Stimulated activated CD4-positive, alpha-beta T cell treated with anti-CD3 and anti-CD28 coated beads, TNF-alpha, amount 100 ng/mL, for 48 hours (primary cell): Measurements from ENCODE around the gene NAA11.
"Not testable (repeated sequence)": the region's sequence is repeated elsewhere in the genome, so short reads cannot be mapped to it uniquely, and the experiment has no call there.

Experiments
- DNase-seq, 3 donors: peaks; one replicate each; pipeline ENCODE4 v3.0.0-alpha.2; 2020; ENCODE audit warnings: low read depth in 3 of 3

NAA11 gene

DNA sequence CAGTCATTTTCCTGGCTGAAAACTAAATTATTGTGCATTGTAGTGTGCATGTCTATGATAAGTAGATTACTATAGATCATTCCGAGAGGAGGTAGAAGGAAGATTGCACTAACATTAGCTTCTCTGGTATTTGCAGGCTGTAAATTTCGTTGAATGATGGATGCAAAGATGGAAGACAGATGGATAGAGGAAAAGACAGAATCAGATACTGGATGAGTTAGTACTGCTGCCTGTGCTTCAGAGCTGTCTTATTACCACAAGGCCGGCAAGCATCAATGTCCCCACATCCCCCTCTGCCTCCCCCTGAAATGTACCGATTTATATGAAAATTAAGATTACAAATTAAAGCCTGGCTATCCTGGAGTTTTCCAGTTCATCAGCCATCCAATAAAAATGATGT is 17.7 kb downstream of the NAA11 start:
- no peak for DNase-seq

GRCh38 chr4:79306795-79307194 is 19.1 kb downstream of the NAA11 start:
- no peak for DNase-seq

DNA sequence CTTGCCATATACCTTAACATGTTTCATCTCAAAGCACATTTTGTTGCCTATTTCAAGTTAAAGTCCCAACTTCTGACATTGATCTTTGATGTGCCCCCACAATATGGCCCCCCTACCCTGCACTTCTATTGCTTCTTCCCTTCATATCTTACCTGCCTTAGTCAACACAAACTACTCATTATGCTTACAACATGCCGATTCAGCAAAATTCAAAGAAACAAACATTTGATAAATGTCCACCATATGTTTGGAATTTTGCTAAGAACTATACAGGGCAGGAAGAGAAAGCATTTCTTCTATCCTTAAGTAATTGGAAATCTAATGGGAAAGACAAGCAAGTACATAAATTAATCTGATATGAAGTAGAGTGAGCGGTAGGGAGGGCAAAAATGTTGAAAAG is 25.6 kb downstream of the NAA11 start:
- no peak for DNase-seq

- DNase-seq: no peak
Observed at GRCh38 chr4:79298484-79298883, 27.4 kb downstream of the NAA11 start.

DNA sequence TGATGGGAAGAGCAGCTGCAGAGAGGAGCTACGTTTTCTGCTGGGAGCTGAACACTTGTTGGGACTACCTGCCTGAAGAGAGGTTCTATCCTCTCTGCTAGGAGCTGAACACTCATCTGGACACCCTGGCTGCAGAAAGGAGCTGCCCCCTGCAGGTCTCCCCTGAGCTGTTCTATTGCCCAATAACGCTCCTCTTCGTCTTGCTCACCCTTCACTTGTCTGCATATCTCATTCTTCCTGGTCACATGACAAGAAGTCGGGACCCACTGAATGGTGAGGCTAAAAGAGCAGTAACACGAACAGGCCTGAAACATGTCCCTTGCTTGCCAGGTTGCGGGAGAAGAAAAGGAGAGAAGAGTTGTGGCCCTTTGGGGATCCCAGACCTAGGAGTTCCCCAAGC is 27.8 kb downstream of the NAA11 start:
- no peak for DNase-seq

GRCh38 chr4:79297479-79297878 is 28.4 kb downstream of the NAA11 start:
- no peak for DNase-seq

GRCh38 chr4:79296768-79297428 is 29.0 kb downstream of the NAA11 start:
- DNase-seq: no peak

DNA sequence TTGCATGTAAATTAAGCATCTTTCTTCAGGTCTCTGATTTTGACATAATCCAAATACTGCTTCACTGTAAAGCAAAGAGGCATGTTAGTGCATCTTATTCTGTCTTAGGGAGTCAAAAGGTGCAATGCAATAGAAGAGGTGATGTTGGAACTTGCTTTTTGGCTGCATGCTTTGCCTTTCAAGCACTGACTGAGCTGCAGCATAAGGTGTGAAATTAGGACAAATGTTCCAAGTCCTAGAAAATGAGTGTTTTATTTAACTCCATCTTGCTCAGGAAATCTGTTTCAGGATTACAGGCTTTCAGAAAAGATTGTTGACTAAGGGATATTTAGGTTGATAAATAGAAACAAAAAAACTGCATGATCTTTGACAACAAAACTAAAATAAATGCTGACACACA is 30.8 kb downstream of the NAA11 start:
- DNase-seq: no peak

DNA sequence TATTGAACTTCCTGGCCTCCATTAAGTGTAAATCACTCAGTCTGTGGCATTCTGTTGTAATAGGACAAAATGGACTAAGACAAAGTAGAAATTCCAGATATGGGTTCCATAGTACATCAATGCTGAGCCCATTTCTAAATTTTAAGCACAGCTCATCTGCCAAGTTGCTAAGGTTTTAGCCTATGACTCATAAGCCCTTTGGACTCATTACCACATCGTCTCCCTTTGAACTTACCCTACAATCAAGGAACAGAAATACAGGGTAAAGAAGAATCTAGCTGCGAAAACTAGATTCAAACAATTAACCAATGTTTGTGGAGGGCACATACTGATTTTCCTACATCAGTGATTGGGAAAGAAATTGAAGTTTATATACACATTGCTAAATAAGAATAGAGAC is 31.8 kb downstream of the NAA11 start:
- no peak for DNase-seq

DNA sequence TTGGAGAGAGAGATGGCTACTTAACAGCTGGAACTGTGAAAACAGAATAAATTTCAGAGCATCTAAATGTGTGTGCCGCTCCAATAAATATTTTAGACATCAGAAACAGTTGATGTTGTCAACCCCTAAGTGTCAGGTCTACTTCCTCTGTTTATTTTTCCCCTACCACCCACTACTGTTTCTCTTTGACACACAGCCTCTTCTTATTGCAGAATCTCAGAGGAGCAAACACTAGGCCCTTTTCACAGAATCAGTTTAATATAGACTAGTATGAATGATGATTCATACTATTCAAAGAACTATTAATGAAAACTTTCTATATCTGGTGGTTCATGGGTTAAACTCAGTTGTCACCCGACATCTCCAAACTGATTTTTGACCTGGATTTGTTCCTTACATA is 33.9 kb downstream of the NAA11 start:
- DNase-seq: no peak

GRCh38 chr4:79290376-79290775 is 35.5 kb downstream of the NAA11 start:
- DNase-seq: no peak

- DNase-seq: no peak
Observed at GRCh38 chr4:79288185-79288584, 37.7 kb downstream of the NAA11 start.

GRCh38 chr4:79287718-79288117 is 38.1 kb downstream of the NAA11 start:
- no peak for DNase-seq

DNA sequence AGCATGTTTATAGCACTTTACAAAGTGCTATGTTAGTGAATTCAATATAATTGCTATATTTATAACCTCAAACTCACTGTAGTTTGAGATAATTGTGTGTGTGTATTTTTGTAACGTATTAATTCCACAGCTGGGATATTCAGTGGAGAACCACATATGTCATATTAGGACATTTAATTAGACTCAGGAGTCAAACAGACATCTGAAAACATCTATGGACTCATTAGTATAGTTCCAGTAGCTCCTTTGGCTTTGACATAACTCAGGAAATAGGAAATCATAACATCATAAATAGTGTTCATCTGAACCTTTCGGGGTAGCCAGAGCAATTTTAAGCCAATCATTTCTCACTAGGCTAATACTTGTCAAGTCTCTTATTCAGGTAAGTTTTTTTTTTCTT is 38.8 kb downstream of the NAA11 start:
- no peak for DNase-seq

DNA sequence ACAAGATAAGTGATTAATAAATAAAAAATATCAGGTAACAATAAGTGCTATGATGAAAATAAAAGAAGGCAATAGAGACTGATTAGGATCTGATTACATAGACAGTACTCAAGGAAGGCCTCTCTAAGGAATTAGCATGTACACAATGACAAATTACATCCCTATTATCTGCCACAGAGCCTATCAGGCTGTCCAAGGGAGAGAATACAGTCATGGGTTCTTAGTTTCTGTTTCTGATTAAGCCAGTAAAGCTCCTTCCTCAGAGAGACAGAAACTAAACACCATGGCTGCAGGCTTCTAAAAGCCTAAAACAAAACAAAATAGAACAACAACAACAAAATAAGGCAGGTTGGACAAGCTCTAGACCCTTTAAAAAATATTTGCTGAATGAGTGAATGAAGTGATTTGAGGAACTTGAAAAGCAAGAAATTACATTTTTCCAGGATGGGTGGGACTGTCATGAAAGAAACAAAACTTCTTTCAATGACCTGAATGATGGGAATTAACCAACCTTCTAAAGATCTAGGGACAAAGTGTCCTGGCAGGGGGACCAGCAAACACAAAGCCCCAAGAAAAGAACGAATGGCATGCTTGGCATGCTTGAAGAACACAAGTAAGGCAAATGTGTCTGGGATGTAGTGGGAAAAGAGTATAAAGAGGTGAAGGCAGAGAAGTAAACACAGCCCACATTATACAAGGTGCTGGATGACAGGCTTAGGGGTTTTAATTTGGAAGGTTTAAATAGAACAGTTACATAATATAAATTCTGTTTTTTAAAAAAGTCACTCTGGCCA is 44.1 kb downstream of the NAA11 start:
- no peak for DNase-seq

DNA sequence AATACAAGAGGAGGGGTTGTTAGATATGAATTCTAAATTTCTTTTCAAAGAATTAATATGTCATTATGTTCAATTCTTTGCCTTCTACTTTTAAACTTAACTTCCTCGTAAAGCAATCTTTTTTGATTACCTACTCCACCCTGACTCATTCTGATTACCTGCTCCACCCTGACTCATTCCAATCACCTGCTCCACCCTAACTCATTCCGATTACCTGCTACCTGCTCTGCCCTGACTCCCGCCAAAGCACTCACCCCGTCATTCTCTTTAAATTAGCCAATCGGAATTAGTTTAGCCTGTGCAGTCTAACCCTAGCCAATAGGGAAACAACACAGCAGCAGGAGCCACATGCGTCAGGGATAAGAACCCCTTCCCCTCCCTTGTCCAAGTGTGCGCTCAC is 48.4 kb downstream of the NAA11 start:
- DNase-seq: not testable (repeated sequence)

DNA sequence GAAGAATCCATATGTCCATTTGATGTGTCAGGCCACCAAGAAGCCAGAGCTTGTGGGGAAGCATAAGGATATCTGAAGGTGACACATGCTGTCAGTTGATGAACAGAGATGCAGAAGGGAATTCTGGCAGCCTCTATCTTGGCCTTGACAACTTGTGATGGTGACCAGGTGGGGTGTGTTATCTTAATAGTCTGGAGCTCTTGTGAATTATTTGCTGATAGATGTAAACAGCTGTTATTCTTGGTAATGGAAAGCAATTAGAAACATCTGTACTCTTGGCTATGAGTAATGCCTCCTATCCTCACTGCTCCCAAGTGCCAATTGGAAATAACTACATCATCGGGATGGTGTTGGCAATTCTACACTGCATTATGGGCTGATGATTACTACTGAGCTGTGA is 51.9 kb downstream of the NAA11 start:
- no peak for DNase-seq

DNA sequence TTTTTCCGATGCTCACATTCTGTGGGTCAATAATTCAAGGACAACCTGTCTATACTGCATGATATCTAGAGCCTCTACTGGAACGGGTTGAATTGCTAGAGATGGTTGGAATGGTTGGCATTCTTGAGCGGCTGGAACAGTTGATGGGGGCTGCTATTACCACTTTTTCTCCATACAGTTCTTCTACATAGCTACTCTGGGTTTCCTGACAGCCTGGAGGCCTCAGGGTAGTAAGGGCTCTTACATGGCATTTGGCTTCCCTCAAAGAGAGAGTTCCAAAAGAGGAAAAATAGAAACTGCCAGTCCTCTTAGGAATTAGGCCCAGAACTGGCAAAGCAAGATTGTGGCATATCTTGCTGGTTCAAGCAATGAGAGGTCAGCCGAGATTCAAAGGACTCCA is 53.1 kb downstream of the NAA11 start:
- no peak for DNase-seq

GRCh38 chr4:79272126-79272525 is 53.7 kb downstream of the NAA11 start:
- DNase-seq: no peak

- DNase-seq: no peak
Observed at GRCh38 chr4:79267671-79268070, 58.2 kb downstream of the NAA11 start.
